ENCODE measurements around the gene BIRC6. TPM values are rescaled to one million over a fixed set of nuclear protein-coding genes. Genes with fewer than 3 reads are reported as not detected.

BIRC6 gene
- total RNA-seq, 1 experiment from 2014 or later, result 182 TPM

DNA sequence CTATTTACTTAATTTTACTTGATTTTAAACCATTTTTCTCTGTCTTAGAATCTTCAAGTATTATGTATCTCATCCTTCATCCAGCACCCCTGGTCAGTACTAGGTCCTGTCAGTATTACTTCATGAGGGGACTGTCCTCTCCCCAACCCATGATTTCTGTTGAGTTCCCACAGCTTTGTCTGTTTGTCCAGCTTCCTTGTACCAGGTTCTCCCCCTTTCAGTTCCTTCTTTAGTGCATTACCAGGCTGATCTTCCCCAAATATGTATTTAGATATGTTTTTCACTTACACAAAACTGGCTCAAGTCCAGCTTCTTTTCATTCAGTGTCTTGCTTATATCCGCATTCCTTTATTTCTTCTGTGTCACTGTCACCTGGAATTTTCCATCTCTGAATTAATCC is 257.3 kb downstream of the BIRC6 start:
- no peak overlapping the region for H3K9ac ChIP-seq (ENCODE audit: low read length)
- H3K9me3 ChIP-seq (ENCODE audit: low read length), result no peaks in the 10 kb centered on the region
- H3K4me1 ChIP-seq (ENCODE audit: low read length), result no peaks in the 10 kb centered on the region
- no peak overlapping the region for H3K4me3 ChIP-seq (ENCODE audit: low read length)
- no peaks in the 10 kb centered on the region for H4K20me1 ChIP-seq (ENCODE audit: insufficient read depth, low read depth, low read length)
- no peak overlapping the region for H2AFZ ChIP-seq (ENCODE audit: low read length)
- DNase-seq, result no peak
- H3K36me3 ChIP-seq (ENCODE audit: insufficient read depth, low read length), result peaks cover 35% of the 10 kb centered on the region; the same call in 1 of the 2 replicates
- no peak overlapping the region for H3K27ac ChIP-seq (ENCODE audit: low read length)
- H3K79me2 ChIP-seq (ENCODE audit: low read length), result peaks cover 6% of the 10 kb centered on the region; the same call in 1 of the 2 replicates
- H3K4me2 ChIP-seq (ENCODE audit: low read depth, low read length, poor library complexity, severe bottlenecking), result no peak overlapping the region
- H3K27me3 ChIP-seq (ENCODE audit: low read length), result no peaks in the 10 kb centered on the region
- H3K9me2 ChIP-seq (replicated peaks; ENCODE audit: insufficient read depth, low read length), result no peaks in the 10 kb centered on the region

DNA sequence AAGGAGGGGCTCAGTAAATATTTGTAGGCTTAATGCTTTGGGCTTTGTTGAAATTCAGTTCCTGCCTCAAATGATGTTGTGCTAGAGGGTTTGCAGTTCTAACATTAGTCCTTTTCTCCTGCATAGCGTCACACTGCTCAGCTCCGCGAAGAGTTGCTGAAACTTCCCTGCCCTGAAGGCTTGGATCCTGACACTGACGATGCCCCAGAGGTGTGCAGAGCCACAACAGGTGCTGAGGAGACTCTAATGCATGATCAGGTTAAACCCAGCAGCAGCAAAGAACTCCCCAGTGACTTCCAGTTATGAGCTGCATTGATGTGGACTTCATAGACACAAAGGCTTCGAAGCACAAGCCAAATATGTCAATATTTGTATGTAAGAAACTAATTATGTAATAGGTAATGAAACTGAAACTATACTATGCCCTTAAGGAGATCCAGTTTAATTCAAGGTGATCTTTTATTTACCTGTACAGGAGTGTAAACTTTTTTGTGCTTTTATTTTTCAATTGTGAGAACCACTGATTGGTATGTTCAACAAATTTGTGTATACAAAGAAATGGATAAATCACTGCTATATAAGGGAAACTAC is 260.9 kb downstream of the BIRC6 start:
- no peaks in the 10 kb centered on the region for H3K79me2 ChIP-seq (ENCODE audit: low read length)
- no peak overlapping the region for H3K4me3 ChIP-seq (ENCODE audit: low read length)
- H3K9ac ChIP-seq (ENCODE audit: low read length), result no peak overlapping the region
- no peak overlapping the region for H2AFZ ChIP-seq (ENCODE audit: low read length)
- H3K4me2 ChIP-seq (ENCODE audit: low read depth, low read length, poor library complexity, severe bottlenecking), result no peak overlapping the region
- H3K9me2 ChIP-seq (replicated peaks; ENCODE audit: insufficient read depth, low read length), result no peaks in the 10 kb centered on the region
- no peaks in the 10 kb centered on the region for H3K9me3 ChIP-seq (ENCODE audit: low read length)
- no peak overlapping the region for H3K27ac ChIP-seq (ENCODE audit: low read length)
- DNase-seq, result no peak
- H3K4me1 ChIP-seq (ENCODE audit: low read length), result no peaks in the 10 kb centered on the region
- peaks cover 18% of the 10 kb centered on the region; the same call in 1 of the 2 replicates for H3K36me3 ChIP-seq (ENCODE audit: insufficient read depth, low read length)
- no peaks in the 10 kb centered on the region for H4K20me1 ChIP-seq (ENCODE audit: insufficient read depth, low read depth, low read length)
- no peaks in the 10 kb centered on the region for H3K27me3 ChIP-seq (ENCODE audit: low read length)

DNA sequence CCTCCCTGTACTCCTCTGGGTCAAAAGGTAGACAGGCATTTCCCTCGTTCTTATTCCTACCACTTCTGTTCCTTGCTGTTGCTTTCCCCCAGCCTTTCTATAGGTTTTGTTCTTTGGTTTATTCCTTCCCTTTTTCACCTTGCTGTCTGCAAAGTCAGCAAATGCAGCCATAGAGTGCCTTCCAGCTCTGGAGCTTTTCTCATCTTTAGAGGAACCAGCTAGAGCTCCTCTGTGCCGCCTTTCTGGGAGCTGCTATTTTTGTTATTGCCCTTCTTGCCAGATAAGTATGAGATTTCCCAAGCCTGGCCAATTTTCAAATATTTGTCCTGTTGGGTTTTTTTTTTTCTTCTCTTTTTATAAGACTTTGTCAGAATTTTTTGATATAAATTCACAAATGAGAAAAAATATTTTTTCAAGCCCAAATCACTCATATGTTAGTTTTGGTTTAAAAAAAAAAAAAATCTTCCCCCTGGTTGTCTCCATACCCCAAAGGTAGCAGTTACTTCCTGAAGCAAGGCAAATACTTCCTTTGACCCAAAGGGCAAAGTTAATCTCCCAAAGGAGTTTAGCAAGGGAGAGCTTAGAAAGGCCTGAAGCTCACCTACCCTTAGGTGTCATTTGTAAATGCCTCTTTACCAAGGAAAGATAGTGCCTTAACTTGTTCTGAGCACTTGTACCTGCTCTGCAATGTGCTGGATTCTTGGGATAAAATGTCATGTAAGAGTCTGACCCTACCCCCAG is 265.9 kb downstream of the BIRC6 start:
- H3K9ac ChIP-seq (ENCODE audit: low read length), result no peak overlapping the region
- H3K9me2 ChIP-seq (replicated peaks; ENCODE audit: insufficient read depth, low read length), result no peaks in the 10 kb centered on the region
- H2AFZ ChIP-seq (ENCODE audit: low read length), result no peak overlapping the region
- no peak for DNase-seq
- H3K4me3 ChIP-seq (ENCODE audit: low read length), result no peak overlapping the region
- H3K27ac ChIP-seq (ENCODE audit: low read length), result no peak overlapping the region
- no peak overlapping the region for H3K4me2 ChIP-seq (ENCODE audit: low read depth, low read length, poor library complexity, severe bottlenecking)
- H3K79me2 ChIP-seq (ENCODE audit: low read length), result no peaks in the 10 kb centered on the region
- peaks cover 5% of the 10 kb centered on the region; the same call in 1 of the 2 replicates for H3K36me3 ChIP-seq (ENCODE audit: insufficient read depth, low read length)
- no peaks in the 10 kb centered on the region for H3K4me1 ChIP-seq (ENCODE audit: low read length)
- no peaks in the 10 kb centered on the region for H3K9me3 ChIP-seq (ENCODE audit: low read length)
- H3K27me3 ChIP-seq (ENCODE audit: low read length), result no peaks in the 10 kb centered on the region
- H4K20me1 ChIP-seq (ENCODE audit: insufficient read depth, low read depth, low read length), result no peaks in the 10 kb centered on the region

DNA sequence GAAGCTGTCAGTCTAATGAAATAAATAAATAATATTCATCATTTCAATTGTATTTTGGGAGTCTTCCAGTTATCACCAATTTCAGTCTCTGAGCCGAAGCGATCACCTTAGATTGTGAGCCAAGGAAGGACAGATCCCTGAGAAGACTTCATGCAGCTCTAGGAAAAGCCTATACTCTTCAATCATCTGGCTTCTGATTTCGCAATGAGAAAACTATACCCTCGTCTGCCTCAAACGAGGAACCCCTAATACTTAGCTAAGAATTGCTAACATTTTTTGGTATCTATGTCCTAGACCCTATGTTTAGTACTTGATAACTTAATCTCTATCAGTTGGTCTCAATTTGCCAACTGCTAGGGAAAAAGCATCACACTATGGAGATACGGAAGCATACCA is 266.5 kb downstream of the BIRC6 start:
- H3K9me2 ChIP-seq (replicated peaks; ENCODE audit: insufficient read depth, low read length), result no peaks in the 10 kb centered on the region
- no peaks in the 10 kb centered on the region for H3K9me3 ChIP-seq (ENCODE audit: low read length)
- no peak overlapping the region for H3K9ac ChIP-seq (ENCODE audit: low read length)
- H3K79me2 ChIP-seq (ENCODE audit: low read length), result peaks cover 4% of the 10 kb centered on the region
- no peaks in the 10 kb centered on the region for H4K20me1 ChIP-seq (ENCODE audit: insufficient read depth, low read depth, low read length)
- no peaks in the 10 kb centered on the region for H3K4me1 ChIP-seq (ENCODE audit: low read length)
- no peaks in the 10 kb centered on the region for H3K27me3 ChIP-seq (ENCODE audit: low read length)
- H3K36me3 ChIP-seq (ENCODE audit: insufficient read depth, low read length), result no peaks in the 10 kb centered on the region; the same call in 1 of the 2 replicates
- no peak overlapping the region for H2AFZ ChIP-seq (ENCODE audit: low read length)
- no peak overlapping the region for H3K4me2 ChIP-seq (ENCODE audit: low read depth, low read length, poor library complexity, severe bottlenecking)
- no peak overlapping the region for H3K4me3 ChIP-seq (ENCODE audit: low read length)
- DNase-seq, result no peak
- H3K27ac ChIP-seq (ENCODE audit: low read length), result no peak overlapping the region

DNA sequence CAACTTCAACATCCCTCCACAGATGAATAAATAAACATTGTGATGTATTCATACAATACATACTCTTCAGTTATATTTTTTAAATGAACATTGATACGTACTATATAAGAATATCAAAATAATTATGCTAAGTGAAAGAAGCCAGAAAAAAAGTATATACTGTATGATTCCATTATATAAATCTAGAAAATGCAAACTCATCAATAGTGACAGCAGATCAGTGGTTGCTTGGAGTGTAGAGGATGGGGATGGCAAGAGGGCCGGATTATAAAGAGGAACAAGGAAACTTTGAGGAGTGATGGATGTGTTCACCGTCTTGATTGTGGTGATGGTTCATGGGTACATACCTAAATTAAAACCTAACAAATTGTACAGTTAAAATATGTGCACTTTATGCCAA is 268.0 kb downstream of the BIRC6 start:
- peaks cover 16% of the 10 kb centered on the region for H3K79me2 ChIP-seq (ENCODE audit: low read length)
- no peak overlapping the region for H3K4me3 ChIP-seq (ENCODE audit: low read length)
- peaks cover 3% of the 10 kb centered on the region; the same call in 1 of the 2 replicates for H3K36me3 ChIP-seq (ENCODE audit: insufficient read depth, low read length)
- DNase-seq, result no peak
- no peaks in the 10 kb centered on the region for H3K27me3 ChIP-seq (ENCODE audit: low read length)
- H3K4me2 ChIP-seq (ENCODE audit: low read depth, low read length, poor library complexity, severe bottlenecking), result no peak overlapping the region
- H3K27ac ChIP-seq (ENCODE audit: low read length), result no peak overlapping the region
- H2AFZ ChIP-seq (ENCODE audit: low read length), result no peak overlapping the region
- H4K20me1 ChIP-seq (ENCODE audit: insufficient read depth, low read depth, low read length), result no peaks in the 10 kb centered on the region
- H3K9me3 ChIP-seq (ENCODE audit: low read length), result no peaks in the 10 kb centered on the region
- H3K4me1 ChIP-seq (ENCODE audit: low read length), result peaks cover 9% of the 10 kb centered on the region
- H3K9me2 ChIP-seq (replicated peaks; ENCODE audit: insufficient read depth, low read length), result no peaks in the 10 kb centered on the region
- H3K9ac ChIP-seq (ENCODE audit: low read length), result no peak overlapping the region

DNA sequence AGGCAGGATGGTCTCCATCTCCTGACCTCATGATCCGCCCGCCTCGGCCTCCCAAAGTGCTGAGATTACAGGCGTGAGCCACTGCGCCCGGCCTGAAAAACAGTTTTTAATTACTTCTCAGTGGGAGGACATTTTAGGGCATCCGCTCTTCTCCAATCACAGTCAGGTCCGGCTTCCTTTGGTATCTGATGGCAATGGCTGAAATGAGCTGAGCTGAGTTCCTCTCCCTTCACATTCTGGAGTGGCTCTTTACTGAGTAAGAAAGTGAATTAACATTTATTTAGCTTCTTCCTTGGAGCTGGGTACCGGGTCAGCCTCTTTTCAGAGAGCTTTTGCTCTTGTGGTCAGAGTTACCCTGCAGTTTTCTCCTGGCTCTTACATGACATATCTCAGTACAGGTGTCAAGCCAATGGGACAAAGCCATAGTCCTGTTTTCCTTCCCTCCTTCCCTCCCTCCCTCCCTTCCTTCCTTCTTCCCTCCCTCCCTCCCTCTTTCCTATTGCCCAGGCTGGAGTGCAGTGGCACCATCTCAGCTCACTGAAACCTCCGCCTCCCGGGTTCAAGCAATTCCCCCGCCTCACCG is 269.9 kb downstream of the BIRC6 start:
- H3K9ac ChIP-seq (ENCODE audit: low read length), result no peak overlapping the region
- no peak overlapping the region for H3K27ac ChIP-seq (ENCODE audit: low read length)
- no peak overlapping the region for H3K4me2 ChIP-seq (ENCODE audit: low read depth, low read length, poor library complexity, severe bottlenecking)
- H2AFZ ChIP-seq (ENCODE audit: low read length), result no peak overlapping the region
- DNase-seq, result no peak
- no peak overlapping the region for H3K4me3 ChIP-seq (ENCODE audit: low read length)
- peaks cover 11% of the 10 kb centered on the region for H3K4me1 ChIP-seq (ENCODE audit: low read length)
- H3K36me3 ChIP-seq (ENCODE audit: insufficient read depth, low read length), result peaks cover 19% of the 10 kb centered on the region
- H4K20me1 ChIP-seq (ENCODE audit: insufficient read depth, low read depth, low read length), result no peaks in the 10 kb centered on the region
- no peaks in the 10 kb centered on the region for H3K9me3 ChIP-seq (ENCODE audit: low read length)
- peaks cover 32% of the 10 kb centered on the region for H3K79me2 ChIP-seq (ENCODE audit: low read length)
- no peaks in the 10 kb centered on the region for H3K27me3 ChIP-seq (ENCODE audit: low read length)
- H3K9me2 ChIP-seq (replicated peaks; ENCODE audit: insufficient read depth, low read length), result no peaks in the 10 kb centered on the region

DNA sequence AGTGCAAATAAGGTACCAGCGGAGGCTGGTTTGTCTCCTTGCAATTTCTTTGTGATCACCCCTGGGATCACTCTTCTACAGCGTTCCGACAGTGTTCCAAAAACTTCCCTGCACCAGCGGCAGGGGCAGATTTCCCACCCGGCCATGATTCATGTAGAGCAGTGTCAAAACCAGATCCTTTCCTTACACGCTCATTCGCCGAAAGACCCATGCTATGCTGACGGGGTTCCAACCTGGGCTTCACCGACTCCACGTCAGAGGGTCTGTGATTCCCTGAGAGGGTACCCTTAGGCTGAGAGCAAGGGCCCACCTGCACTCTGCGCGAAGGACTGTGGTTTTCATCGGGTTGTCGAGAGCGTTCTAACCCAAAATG is 270.6 kb downstream of the BIRC6 start:
- Histone ChIP-seq H3K27me3 (ENCODE audit: low read length) (no peaks in the 10 kb centered on the region), H3K9ac (ENCODE audit: low read length) (no peak overlapping the region), H2AFZ (ENCODE audit: low read length) (0 out of 2 replicates have a peak overlapping the region, but pooled peaks have one; percentile 7), H3K79me2 (ENCODE audit: low read length) (peaks cover 32% of the 10 kb centered on the region), H3K9me2 (replicated peaks; ENCODE audit: insufficient read depth, low read length) (no peaks in the 10 kb centered on the region), H3K36me3 (ENCODE audit: insufficient read depth, low read length) (peaks cover 23% of the 10 kb centered on the region), H3K4me3 (ENCODE audit: low read length) (no peak overlapping the region; the same call in 1 of the 2 replicates), H3K9me3 (ENCODE audit: low read length) (no peaks in the 10 kb centered on the region), H4K20me1 (ENCODE audit: insufficient read depth, low read depth, low read length) (no peaks in the 10 kb centered on the region), H3K4me1 (ENCODE audit: low read length) (peaks cover 11% of the 10 kb centered on the region), H3K27ac (ENCODE audit: low read length) (no peak overlapping the region), H3K4me2 (ENCODE audit: low read depth, low read length, poor library complexity, severe bottlenecking) (peak overlapping the region; percentile 80)
- no peak for DNase-seq

DNA sequence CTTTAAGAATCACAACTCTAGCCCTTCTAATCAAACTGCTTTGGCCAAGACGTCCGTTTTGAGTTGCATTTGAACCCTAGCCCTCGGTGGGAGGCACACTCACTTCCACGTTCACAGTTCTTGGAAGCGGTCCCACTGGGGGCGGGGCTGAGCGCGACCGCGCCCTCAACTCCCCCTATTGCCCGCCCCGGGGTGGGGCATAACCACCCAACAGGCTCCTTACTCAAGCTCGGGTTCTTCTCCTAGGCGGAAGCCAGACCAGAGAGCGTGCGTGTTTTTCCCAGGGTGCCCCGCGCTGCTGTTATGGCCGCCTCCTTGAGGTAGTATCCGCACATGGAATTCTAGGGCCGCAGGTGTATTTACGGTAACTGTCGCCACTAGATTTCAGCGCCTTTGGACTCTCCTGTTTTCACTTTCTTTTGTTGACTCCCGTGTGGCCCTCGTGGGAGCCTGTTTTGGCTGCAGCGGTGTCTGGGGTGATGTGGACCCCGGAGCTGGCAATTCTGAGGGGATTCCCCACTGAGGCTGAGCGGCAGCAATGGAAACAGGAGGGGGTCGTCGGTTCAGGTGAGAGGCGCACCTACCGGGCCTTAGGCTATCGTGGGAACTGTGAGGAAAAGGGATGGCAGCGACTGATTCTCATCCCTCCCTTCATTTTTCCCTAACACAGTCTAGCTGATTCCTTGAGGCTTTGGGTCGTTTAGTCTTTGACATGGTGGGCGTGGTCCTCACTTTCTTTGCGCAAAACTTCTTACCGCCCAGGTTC is 271.2 kb downstream of the BIRC6 start, which contains the start of gene TTC27:
TTC27 (plus strand) TSS at position 237 of the 766 bp plus-strand sequence; CDS start at position 480, 243 bp downstream.
- peaks cover 23% of the 10 kb centered on the region for H3K36me3 ChIP-seq (ENCODE audit: insufficient read depth, low read length)
- no peaks in the 10 kb centered on the region for H3K9me2 ChIP-seq (replicated peaks; ENCODE audit: insufficient read depth, low read length)
- peaks cover 38% of the 10 kb centered on the region for H3K79me2 ChIP-seq (ENCODE audit: low read length)
- no peak within 1 kb of the TSS; the same call in 1 of the 2 replicates for H3K27ac ChIP-seq (ENCODE audit: low read length)
- no peaks in the 10 kb centered on the region for H4K20me1 ChIP-seq (ENCODE audit: insufficient read depth, low read depth, low read length)
- peaks cover 11% of the 10 kb centered on the region for H3K4me1 ChIP-seq (ENCODE audit: low read length)
- peak; percentile 98 for DNase-seq
- no peaks in the 10 kb centered on the region for H3K9me3 ChIP-seq (ENCODE audit: low read length)
- peak within 1 kb of the TSS; percentile 91 for H2AFZ ChIP-seq (ENCODE audit: low read length)
- H3K4me3 ChIP-seq (ENCODE audit: low read length), result peak within 1 kb of the TSS; percentile 94
- H3K9ac ChIP-seq (ENCODE audit: low read length), result peak within 1 kb of the TSS; percentile 80
- no peaks in the 10 kb centered on the region for H3K27me3 ChIP-seq (ENCODE audit: low read length)
- peak within 1 kb of the TSS; percentile 80 for H3K4me2 ChIP-seq (ENCODE audit: low read depth, low read length, poor library complexity, severe bottlenecking)

Measured in Karpas-422 (cell line).